Coronary artery (tissue), 2 donors: ENCODE data around the gene CASZ1.

ENCODE experiments used
- DNase-seq: peaks from one replicate; pipeline ENCODE4 v3.0.0-alpha.2; 2017; ENCODE audit warnings: low spot score
- H3K27ac ChIP-seq, 2 donors: fragments of 200-600 bp; sonication (generic); one replicate each; pipeline ENCODE4 v1.5.1; 2016 to 2019
- H3K4me3 ChIP-seq: fragments of 200-600 bp; sonication (generic); 2 replicates; pipeline ENCODE4 v1.5.1; 2016; ENCODE audit warnings: mild to moderate bottlenecking, moderate library complexity
- TF ChIP-seq, protein P1 (sequence below): fragments of 200-600 bp; sonication (generic); IDR thresholded peaks from one replicate; pipeline ENCODE4 v1.5.1; 2019; ENCODE audit warnings: antibody characterized with exemption

CASZ1 gene, protein sequence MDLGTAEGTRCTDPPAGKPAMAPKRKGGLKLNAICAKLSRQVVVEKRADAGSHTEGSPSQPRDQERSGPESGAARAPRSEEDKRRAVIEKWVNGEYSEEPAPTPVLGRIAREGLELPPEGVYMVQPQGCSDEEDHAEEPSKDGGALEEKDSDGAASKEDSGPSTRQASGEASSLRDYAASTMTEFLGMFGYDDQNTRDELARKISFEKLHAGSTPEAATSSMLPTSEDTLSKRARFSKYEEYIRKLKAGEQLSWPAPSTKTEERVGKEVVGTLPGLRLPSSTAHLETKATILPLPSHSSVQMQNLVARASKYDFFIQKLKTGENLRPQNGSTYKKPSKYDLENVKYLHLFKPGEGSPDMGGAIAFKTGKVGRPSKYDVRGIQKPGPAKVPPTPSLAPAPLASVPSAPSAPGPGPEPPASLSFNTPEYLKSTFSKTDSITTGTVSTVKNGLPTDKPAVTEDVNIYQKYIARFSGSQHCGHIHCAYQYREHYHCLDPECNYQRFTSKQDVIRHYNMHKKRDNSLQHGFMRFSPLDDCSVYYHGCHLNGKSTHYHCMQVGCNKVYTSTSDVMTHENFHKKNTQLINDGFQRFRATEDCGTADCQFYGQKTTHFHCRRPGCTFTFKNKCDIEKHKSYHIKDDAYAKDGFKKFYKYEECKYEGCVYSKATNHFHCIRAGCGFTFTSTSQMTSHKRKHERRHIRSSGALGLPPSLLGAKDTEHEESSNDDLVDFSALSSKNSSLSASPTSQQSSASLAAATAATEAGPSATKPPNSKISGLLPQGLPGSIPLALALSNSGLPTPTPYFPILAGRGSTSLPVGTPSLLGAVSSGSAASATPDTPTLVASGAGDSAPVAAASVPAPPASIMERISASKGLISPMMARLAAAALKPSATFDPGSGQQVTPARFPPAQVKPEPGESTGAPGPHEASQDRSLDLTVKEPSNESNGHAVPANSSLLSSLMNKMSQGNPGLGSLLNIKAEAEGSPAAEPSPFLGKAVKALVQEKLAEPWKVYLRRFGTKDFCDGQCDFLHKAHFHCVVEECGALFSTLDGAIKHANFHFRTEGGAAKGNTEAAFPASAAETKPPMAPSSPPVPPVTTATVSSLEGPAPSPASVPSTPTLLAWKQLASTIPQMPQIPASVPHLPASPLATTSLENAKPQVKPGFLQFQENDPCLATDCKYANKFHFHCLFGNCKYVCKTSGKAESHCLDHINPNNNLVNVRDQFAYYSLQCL (N-terminal part only)

DNA sequence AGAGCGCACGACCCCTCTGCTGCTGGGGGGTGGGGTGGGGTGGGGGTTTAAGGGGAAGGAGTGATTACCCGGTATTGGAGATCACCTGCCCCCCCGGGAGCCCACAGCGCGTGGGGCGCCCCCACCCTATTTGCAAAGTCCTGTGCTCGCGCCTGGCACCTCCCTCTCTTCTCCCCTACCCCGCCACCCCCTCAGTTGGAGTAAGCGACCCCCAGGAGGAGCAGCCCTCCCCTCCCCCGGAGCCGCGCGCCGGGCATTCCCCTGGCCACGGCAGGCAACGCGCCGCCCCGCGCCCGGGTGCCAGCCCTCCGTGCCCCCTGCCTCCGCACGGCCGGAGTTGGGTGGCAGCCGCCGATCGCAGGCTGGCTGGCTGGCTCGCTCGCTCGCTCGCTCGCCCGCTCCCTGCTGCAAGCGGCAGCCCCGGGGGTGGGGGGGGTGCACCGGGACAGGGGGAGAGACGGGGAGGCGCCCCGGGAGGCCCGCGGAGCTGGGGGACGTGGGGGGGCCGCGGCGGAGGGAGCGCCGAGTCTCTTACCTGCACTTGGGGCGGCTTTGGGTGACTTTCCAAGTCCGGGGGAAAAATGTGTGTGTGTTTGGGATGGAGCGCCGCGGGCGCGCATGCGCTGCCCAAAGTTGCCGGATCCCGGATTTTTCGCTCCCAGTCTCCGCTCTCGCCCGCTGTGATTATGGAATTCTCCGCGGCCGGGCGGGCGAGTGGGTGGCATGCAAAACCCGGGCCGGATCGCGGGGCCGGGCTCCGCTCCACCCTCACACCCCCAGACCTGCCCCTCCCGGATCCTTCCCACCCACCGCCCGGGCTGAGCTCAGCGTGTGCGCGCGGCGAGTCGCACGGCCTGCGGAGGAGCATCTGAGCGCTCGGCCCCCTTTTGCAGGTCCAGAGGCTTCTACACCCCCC lies at the start of gene CASZ1:
CASZ1 (minus strand) TSS at position 618 of the 916 bp plus-strand sequence. CDS start 102,757 bp downstream, outside the sequence.
- peak within 1 kb of the TSS in 1 of 2 donors; percentile 75 for H3K27ac ChIP-seq
- peak within 1 kb of the TSS; percentile 85 for H3K4me3 ChIP-seq
- DNase-seq = no peak
- TF ChIP-seq, protein P1, sequence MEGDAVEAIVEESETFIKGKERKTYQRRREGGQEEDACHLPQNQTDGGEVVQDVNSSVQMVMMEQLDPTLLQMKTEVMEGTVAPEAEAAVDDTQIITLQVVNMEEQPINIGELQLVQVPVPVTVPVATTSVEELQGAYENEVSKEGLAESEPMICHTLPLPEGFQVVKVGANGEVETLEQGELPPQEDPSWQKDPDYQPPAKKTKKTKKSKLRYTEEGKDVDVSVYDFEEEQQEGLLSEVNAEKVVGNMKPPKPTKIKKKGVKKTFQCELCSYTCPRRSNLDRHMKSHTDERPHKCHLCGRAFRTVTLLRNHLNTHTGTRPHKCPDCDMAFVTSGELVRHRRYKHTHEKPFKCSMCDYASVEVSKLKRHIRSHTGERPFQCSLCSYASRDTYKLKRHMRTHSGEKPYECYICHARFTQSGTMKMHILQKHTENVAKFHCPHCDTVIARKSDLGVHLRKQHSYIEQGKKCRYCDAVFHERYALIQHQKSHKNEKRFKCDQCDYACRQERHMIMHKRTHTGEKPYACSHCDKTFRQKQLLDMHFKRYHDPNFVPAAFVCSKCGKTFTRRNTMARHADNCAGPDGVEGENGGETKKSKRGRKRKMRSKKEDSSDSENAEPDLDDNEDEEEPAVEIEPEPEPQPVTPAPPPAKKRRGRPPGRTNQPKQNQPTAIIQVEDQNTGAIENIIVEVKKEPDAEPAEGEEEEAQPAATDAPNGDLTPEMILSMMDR = no peak

DNA sequence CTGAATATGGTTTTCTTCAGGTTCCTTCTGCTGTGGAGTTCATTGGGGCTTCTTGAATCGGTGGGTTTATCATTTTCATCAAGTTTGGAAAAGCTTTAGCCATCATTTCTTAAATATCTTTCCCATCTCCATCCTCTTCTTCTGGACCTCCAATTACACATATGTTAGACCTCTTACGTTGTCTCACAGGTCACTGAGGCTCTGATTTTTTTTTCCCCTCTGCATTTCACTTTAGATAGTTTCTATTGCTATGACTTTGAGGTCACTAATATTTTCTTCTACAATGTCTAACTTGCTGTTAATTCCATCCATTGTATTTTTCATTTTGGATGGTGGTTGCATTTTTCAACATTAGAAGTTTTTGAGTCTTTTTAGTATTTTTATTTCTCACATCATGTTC lies 47.3 kb upstream of the CASZ1 start:
- TF ChIP-seq, protein P1 = no peak
- Histone ChIP-seq H3K4me3 (no peak overlapping the region), H3K27ac (no peak overlapping the region)
- no peak for DNase-seq

GRCh38 chr1:10841118-10841517 lies 44.7 kb upstream of the CASZ1 start:
- H3K4me3 ChIP-seq = no peak overlapping the region
- TF ChIP-seq, protein P1 = no peak
- DNase-seq = no peak
- H3K27ac ChIP-seq = no peak overlapping the region

GRCh38 chr1:10839188-10839770 lies 42.8 kb upstream of the CASZ1 start:
- Histone ChIP-seq H3K27ac (no peak overlapping the region), H3K4me3 (no peak overlapping the region)
- no peak for DNase-seq
- TF ChIP-seq, protein P1 = no peak

GRCh38 chr1:10838541-10838940 lies 42.1 kb upstream of the CASZ1 start:
- TF ChIP-seq, protein P1 = no peak
- no peak overlapping the region for H3K4me3 ChIP-seq

More at GRCh38 chr1:10838541-10838940, 42.1 kb upstream of the CASZ1 start:
- no peak overlapping the region for H3K27ac ChIP-seq
- DNase-seq = no peak
